ENCODE measurements around the gene PTPRD.

PTPRD gene

GRCh38 chr9:8821910-8822666, 1790.7 kb downstream of the PTPRD start:
- DNase-seq (ENCODE audit: extremely low read depth, low read depth): no peak
- TF ChIP-seq CTCF (IDR thresholded peaks at IDR 0.05; ENCODE audit: low read depth, low read length, missing control alignments): no peak
- no peak overlapping the region for H3K4me3 ChIP-seq (replicated peaks; ENCODE audit: low read depth, low read length)

GRCh38 chr9:8817335-8817734, 1795.5 kb downstream of the PTPRD start:
- H3K4me3 ChIP-seq (replicated peaks; ENCODE audit: low read depth, low read length): no peak overlapping the region
- no peak for TF ChIP-seq CTCF (IDR thresholded peaks at IDR 0.05; ENCODE audit: low read depth, low read length, missing control alignments)
- no peak for DNase-seq (ENCODE audit: extremely low read depth, low read depth)

DNA sequence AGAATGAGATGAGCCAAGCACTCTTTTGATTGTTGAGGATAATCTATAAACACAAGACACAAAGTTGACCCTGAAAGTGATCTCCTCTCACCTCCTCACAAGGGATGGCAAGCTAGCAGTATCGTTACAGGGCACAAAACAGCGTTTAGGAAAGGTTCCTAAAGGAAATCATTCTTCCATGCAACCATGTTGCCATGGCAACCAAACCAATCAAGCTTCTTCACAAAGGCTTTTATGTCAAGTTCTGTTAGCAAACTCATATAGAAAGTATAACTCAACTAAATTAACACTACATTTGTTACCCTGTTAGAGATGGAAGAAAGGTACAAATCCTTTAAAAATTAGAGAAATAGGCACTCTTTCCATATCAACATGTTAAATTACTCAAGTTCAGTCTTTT, 1796.4 kb downstream of the PTPRD start:
- H3K4me3 ChIP-seq (replicated peaks; ENCODE audit: low read depth, low read length): no peak overlapping the region
- TF ChIP-seq CTCF (IDR thresholded peaks at IDR 0.05; ENCODE audit: low read depth, low read length, missing control alignments): no peak
- DNase-seq (ENCODE audit: extremely low read depth, low read depth): no peak

DNA sequence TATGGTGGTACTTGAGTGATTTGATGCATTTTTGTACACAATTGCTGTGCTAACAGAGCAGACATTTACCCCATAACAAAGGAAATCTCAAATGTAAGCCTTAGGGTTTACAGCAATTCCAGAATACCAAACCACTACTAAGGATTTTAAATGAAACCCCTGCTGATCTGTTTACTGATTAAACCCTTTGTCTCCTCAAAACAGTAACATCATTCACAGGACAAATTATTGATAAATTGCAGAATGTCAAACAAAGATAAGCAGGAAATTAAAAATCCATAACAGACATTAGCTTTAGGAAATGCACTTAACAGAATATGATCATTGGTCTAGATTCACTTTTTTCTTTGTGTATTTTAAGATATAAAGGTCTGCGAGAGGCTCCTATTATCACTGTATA, 1796.9 kb downstream of the PTPRD start:
- no peak for DNase-seq (ENCODE audit: extremely low read depth, low read depth)
- TF ChIP-seq CTCF (IDR thresholded peaks at IDR 0.05; ENCODE audit: low read depth, low read length, missing control alignments): no peak
- no peak overlapping the region for H3K4me3 ChIP-seq (replicated peaks; ENCODE audit: low read depth, low read length)

DNA sequence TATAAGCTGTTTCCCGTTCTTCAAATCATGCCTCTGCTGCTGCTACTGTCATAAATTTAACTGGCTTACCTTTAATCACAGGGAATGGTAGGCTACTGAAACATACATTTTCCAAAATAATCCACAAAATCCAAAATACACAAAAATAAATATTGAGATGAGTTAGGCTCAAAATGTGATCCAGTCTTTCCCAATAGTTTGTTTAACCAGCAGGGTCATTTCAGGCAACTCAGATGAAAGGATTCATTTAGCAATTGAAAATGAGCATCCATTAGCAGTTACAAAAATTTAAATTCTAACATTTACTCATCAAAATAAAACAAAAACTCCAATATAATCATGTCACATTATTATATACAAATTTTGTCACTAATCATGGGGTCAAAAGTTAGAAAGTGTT, 1797.6 kb downstream of the PTPRD start:
- no peak overlapping the region for H3K4me3 ChIP-seq (replicated peaks; ENCODE audit: low read depth, low read length)
- DNase-seq (ENCODE audit: extremely low read depth, low read depth): no peak
- no peak for TF ChIP-seq CTCF (IDR thresholded peaks at IDR 0.05; ENCODE audit: low read depth, low read length, missing control alignments)

- TF ChIP-seq CTCF (IDR thresholded peaks at IDR 0.05; ENCODE audit: low read depth, low read length, missing control alignments): no peak
- no peak for DNase-seq (ENCODE audit: extremely low read depth, low read depth)
- no peak overlapping the region for H3K4me3 ChIP-seq (replicated peaks; ENCODE audit: low read depth, low read length)
Measured at GRCh38 chr9:8812888-8813287, 1799.9 kb downstream of the PTPRD start.

DNA sequence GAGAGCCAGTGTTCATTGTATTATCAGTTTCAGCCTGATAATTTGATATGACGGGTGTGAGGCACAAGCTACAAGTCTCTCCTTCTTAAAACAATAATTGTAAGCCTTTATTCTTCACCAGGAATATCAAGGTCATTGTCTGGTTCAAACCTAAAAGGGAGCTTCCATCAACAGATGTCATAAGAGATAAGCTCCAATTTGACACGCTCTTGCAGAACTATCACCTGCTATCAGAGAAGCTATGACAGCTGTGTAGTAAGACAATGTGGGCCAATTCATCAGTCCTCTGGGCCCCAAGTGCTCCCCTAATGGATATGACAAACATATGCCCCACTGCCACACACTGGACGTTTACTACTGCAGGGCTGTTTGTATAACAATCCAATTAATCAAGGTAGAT, 1803.1 kb downstream of the PTPRD start:
- no peak overlapping the region for H3K4me3 ChIP-seq (replicated peaks; ENCODE audit: low read depth, low read length)
- no peak for TF ChIP-seq CTCF (IDR thresholded peaks at IDR 0.05; ENCODE audit: low read depth, low read length, missing control alignments)
- DNase-seq (ENCODE audit: extremely low read depth, low read depth): no peak
